HEK293 (cell line): ENCODE measurements around the gene EGFL8.

Source experiments
- EGR2 ChIP-seq: fragments of 450-650 bp; formaldehyde crosslinking; IDR thresholded peaks from 2 replicates; pipeline ENCODE4 v1.5.1; 2016; ENCODE audit warnings: low read depth, missing biosample characterization, missing genetic modification characterization
- RBAK ChIP-seq: fragments of 450-650 bp; formaldehyde crosslinking; IDR thresholded peaks from 2 replicates; pipeline ENCODE4 v1.5.1; 2016; ENCODE audit warnings: missing biosample characterization, missing genetic modification characterization
- SETDB1 ChIP-seq: IDR thresholded peaks from one replicate; pipeline ENCODE4 v1.6.1; 2017; ENCODE audit warnings: mild to moderate bottlenecking, low read length, moderate library complexity, mixed read lengths; ENCODE audit not compliant: insufficient read length
- SP2 ChIP-seq: fragments of 450-650 bp; formaldehyde crosslinking; IDR thresholded peaks from 2 replicates; pipeline ENCODE4 v1.5.1; 2016; ENCODE audit warnings: missing biosample characterization, missing genetic modification characterization
- YY1 ChIP-seq: fragments of 450-650 bp; formaldehyde crosslinking; IDR thresholded peaks from 2 replicates; pipeline ENCODE4 v1.5.1; 2018; ENCODE audit warnings: missing biosample characterization, missing genetic modification characterization
- ZNF621 ChIP-seq: fragments of 450-650 bp; formaldehyde crosslinking; IDR thresholded peaks from 2 replicates; pipeline ENCODE4 v1.5.1; 2017; ENCODE audit warnings: missing biosample characterization, missing genetic modification characterization
- ZNF660 ChIP-seq: fragments of 450-650 bp; IDR thresholded peaks from 2 replicates; pipeline ENCODE4 v1.5.1; 2018; ENCODE audit warnings: missing biosample characterization, mild to moderate bottlenecking, missing genetic modification characterization
- TF ChIP-seq, protein P1 (sequence below): fragments of 450-650 bp; formaldehyde crosslinking; IDR thresholded peaks from 2 replicates; pipeline ENCODE4 v1.5.1; 2016; ENCODE audit warnings: missing biosample characterization, missing genetic modification characterization

GRCh38 chr6:32189742-32190053 lies 25.3 kb downstream of the EGFL8 start:
- TF ChIP-seq ZNF660 (tag by site-specific recombination) (no peak), YY1 (tag by site-specific recombination) (no peak), RBAK (no peak), SETDB1 (no peak), SP2 (tag by site-specific recombination) (no peak), EGR2 (tag by site-specific recombination) (no peak), ZNF621 (tag by site-specific recombination) (no peak)
- TF ChIP-seq, protein P1, sequence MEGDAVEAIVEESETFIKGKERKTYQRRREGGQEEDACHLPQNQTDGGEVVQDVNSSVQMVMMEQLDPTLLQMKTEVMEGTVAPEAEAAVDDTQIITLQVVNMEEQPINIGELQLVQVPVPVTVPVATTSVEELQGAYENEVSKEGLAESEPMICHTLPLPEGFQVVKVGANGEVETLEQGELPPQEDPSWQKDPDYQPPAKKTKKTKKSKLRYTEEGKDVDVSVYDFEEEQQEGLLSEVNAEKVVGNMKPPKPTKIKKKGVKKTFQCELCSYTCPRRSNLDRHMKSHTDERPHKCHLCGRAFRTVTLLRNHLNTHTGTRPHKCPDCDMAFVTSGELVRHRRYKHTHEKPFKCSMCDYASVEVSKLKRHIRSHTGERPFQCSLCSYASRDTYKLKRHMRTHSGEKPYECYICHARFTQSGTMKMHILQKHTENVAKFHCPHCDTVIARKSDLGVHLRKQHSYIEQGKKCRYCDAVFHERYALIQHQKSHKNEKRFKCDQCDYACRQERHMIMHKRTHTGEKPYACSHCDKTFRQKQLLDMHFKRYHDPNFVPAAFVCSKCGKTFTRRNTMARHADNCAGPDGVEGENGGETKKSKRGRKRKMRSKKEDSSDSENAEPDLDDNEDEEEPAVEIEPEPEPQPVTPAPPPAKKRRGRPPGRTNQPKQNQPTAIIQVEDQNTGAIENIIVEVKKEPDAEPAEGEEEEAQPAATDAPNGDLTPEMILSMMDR (tag by site-specific recombination): no peak
